GM12873 (cell line): Measurements from ENCODE around the gene TMA7B.

Experiments
- CTCF ChIP-seq: IDR thresholded peaks from 2 replicates; pipeline ENCODE4 v1.5.1; 2012; ENCODE audit warnings: low read depth, mild to moderate bottlenecking, moderate library complexity, low read length, control low read depth; ENCODE audit not compliant: insufficient read depth; ENCODE audit errors: missing control alignments

TMA7B gene

GRCh38 chr22:39926753-39927152 lies 33.4 kb upstream of the TMA7B start:
- no peak for TF ChIP-seq CTCF

GRCh38 chr22:39927544-39927943 lies 32.7 kb upstream of the TMA7B start:
- peak; percentile 30 for TF ChIP-seq CTCF

GRCh38 chr22:39928536-39929520 lies 31.4 kb upstream of the TMA7B start:
- no peak for TF ChIP-seq CTCF

GRCh38 chr22:39931251-39931650 lies 28.9 kb upstream of the TMA7B start:
- TF ChIP-seq CTCF: no peak

- no peak for TF ChIP-seq CTCF
Observed at GRCh38 chr22:39932166-39932565, 28.0 kb upstream of the TMA7B start.

- TF ChIP-seq CTCF: peak; percentile 81
Observed at GRCh38 chr22:39932918-39933649, 27.1 kb upstream of the TMA7B start.

GRCh38 chr22:39933741-39934140 lies 26.5 kb upstream of the TMA7B start:
- TF ChIP-seq CTCF: no peak
